Measurements from ENCODE around the gene IL1RAPL1. TPM values are rescaled to one million over a fixed set of nuclear protein-coding genes. Genes with fewer than 3 reads are reported as not detected.

The IL1RAPL1 gene
- polyA plus RNA-seq, 1 donor from 2014 or later = not detected

DNA sequence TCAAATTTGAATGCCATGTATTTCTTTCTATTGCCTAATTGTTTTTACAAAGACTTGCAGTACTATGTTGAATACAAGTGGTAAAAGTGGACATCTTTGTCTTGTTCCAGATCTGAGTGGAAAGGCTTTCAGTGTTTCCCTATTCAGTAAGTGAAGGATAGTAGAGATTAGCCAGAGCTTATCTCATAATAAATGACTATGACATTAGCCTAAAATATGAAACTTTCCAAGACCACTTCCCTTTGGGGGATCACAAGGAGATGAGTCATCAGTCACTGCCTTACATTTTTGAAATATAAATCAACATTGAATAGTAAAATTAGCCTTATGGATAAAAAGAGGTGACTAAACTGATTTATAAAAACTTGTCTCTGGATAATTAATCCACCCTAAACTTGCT, 1074.0 kb downstream of the IL1RAPL1 start:
- Histone ChIP-seq H3K4me2 (ENCODE audit: low read length) (no peak overlapping the region), H3K79me2 (replicated peaks; ENCODE audit: insufficient read depth, low read length) (no peaks in the 10 kb centered on the region), H3K9ac (ENCODE audit: low read length) (no peak overlapping the region), H3K4me3 (ENCODE audit: low read length) (no peak overlapping the region), H3K9me2 (ENCODE audit: insufficient read depth, low read length) (no peaks in the 10 kb centered on the region), H2AFZ (ENCODE audit: low read depth, low read length) (no peak overlapping the region), H3K27me3 (ENCODE audit: insufficient read depth, low read depth, low read length) (no peaks in the 10 kb centered on the region), H3F3A (ENCODE audit: insufficient read depth, low read length, poor library complexity, severe bottlenecking) (no peaks in the 10 kb centered on the region), H3K9me3 (ENCODE audit: low read length) (no peaks in the 10 kb centered on the region), H3K27ac (ENCODE audit: low read length) (no peak overlapping the region), H4K20me1 (ENCODE audit: insufficient read depth) (no peaks in the 10 kb centered on the region), H3K36me3 (ENCODE audit: insufficient read depth, low read length) (no peaks in the 10 kb centered on the region)
- TF ChIP-seq RAD21 (conservative IDR thresholded peaks at IDR 0.05) (no peak), EP300 (conservative IDR thresholded peaks at IDR 0.05; ENCODE audit: poor library complexity, severe bottlenecking) (no peak), EZH2 (IDR thresholded peaks at IDR 0.05; ENCODE audit: borderline replicate concordance, insufficient read depth, low read length, poor library complexity, severe bottlenecking) (no peak), SMC3 (conservative IDR thresholded peaks at IDR 0.05; ENCODE audit: poor library complexity) (no peak), MXI1 (conservative IDR thresholded peaks at IDR 0.05; ENCODE audit: poor library complexity, severe bottlenecking) (no peak), TAF1 (IDR thresholded peaks at IDR 0.05; ENCODE audit: low read depth) (no peak), POLR2AphosphoS5 (IDR thresholded peaks at IDR 0.05) (no peak)
- TF ChIP-seq, protein P1, sequence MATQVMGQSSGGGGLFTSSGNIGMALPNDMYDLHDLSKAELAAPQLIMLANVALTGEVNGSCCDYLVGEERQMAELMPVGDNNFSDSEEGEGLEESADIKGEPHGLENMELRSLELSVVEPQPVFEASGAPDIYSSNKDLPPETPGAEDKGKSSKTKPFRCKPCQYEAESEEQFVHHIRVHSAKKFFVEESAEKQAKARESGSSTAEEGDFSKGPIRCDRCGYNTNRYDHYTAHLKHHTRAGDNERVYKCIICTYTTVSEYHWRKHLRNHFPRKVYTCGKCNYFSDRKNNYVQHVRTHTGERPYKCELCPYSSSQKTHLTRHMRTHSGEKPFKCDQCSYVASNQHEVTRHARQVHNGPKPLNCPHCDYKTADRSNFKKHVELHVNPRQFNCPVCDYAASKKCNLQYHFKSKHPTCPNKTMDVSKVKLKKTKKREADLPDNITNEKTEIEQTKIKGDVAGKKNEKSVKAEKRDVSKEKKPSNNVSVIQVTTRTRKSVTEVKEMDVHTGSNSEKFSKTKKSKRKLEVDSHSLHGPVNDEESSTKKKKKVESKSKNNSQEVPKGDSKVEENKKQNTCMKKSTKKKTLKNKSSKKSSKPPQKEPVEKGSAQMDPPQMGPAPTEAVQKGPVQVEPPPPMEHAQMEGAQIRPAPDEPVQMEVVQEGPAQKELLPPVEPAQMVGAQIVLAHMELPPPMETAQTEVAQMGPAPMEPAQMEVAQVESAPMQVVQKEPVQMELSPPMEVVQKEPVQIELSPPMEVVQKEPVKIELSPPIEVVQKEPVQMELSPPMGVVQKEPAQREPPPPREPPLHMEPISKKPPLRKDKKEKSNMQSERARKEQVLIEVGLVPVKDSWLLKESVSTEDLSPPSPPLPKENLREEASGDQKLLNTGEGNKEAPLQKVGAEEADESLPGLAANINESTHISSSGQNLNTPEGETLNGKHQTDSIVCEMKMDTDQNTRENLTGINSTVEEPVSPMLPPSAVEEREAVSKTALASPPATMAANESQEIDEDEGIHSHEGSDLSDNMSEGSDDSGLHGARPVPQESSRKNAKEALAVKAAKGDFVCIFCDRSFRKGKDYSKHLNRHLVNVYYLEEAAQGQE (IDR thresholded peaks at IDR 0.05; ENCODE audit: borderline replicate concordance) = no peak
- TF ChIP-seq, protein P2, sequence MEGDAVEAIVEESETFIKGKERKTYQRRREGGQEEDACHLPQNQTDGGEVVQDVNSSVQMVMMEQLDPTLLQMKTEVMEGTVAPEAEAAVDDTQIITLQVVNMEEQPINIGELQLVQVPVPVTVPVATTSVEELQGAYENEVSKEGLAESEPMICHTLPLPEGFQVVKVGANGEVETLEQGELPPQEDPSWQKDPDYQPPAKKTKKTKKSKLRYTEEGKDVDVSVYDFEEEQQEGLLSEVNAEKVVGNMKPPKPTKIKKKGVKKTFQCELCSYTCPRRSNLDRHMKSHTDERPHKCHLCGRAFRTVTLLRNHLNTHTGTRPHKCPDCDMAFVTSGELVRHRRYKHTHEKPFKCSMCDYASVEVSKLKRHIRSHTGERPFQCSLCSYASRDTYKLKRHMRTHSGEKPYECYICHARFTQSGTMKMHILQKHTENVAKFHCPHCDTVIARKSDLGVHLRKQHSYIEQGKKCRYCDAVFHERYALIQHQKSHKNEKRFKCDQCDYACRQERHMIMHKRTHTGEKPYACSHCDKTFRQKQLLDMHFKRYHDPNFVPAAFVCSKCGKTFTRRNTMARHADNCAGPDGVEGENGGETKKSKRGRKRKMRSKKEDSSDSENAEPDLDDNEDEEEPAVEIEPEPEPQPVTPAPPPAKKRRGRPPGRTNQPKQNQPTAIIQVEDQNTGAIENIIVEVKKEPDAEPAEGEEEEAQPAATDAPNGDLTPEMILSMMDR (IDR thresholded peaks at IDR 0.05; ENCODE audit: poor library complexity, severe bottlenecking) = no peak

DNA sequence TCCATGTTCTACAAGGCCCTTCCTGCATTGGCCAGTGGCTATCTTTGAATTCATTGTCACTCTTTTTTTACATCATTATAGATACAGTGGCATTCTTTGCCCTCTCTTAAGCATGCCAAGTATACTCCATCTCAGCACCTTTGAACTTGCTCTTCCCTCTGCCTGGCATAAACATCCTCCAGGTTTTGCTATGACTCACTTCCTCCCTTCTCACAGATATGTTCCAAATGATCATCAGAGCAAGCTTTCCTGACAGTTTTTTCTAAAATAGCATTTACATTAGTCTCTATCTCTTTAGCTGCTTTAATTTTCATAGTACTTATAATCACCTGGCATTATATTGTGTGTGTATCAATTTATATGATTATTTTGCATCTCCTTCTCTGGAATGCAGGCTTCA, 1074.9 kb downstream of the IL1RAPL1 start:
- Histone ChIP-seq H3K4me3 (ENCODE audit: low read length) (no peak overlapping the region), H4K20me1 (ENCODE audit: insufficient read depth) (no peaks in the 10 kb centered on the region), H3K27ac (ENCODE audit: low read length) (no peak overlapping the region), H3K9me2 (ENCODE audit: insufficient read depth, low read length) (no peaks in the 10 kb centered on the region), H3K79me2 (replicated peaks; ENCODE audit: insufficient read depth, low read length) (no peaks in the 10 kb centered on the region), H3K9me3 (ENCODE audit: low read length) (no peaks in the 10 kb centered on the region), H2AFZ (ENCODE audit: low read depth, low read length) (no peak overlapping the region), H3K4me2 (ENCODE audit: low read length) (no peak overlapping the region), H3K9ac (ENCODE audit: low read length) (no peak overlapping the region), H3F3A (ENCODE audit: insufficient read depth, low read length, poor library complexity, severe bottlenecking) (no peaks in the 10 kb centered on the region), H3K36me3 (ENCODE audit: insufficient read depth, low read length) (no peaks in the 10 kb centered on the region), H3K27me3 (ENCODE audit: insufficient read depth, low read depth, low read length) (no peaks in the 10 kb centered on the region)
- TF ChIP-seq EP300 (conservative IDR thresholded peaks at IDR 0.05; ENCODE audit: poor library complexity, severe bottlenecking) (no peak), POLR2AphosphoS5 (IDR thresholded peaks at IDR 0.05) (no peak), TAF1 (IDR thresholded peaks at IDR 0.05; ENCODE audit: low read depth) (no peak), SMC3 (conservative IDR thresholded peaks at IDR 0.05; ENCODE audit: poor library complexity) (no peak), MXI1 (conservative IDR thresholded peaks at IDR 0.05; ENCODE audit: poor library complexity, severe bottlenecking) (no peak), EZH2 (IDR thresholded peaks at IDR 0.05; ENCODE audit: borderline replicate concordance, insufficient read depth, low read length, poor library complexity, severe bottlenecking) (no peak)
- TF ChIP-seq, protein P2 (IDR thresholded peaks at IDR 0.05; ENCODE audit: poor library complexity, severe bottlenecking) = no peak
- TF ChIP-seq, protein P1 (IDR thresholded peaks at IDR 0.05; ENCODE audit: borderline replicate concordance) = no peak
